A549 (cell line): Measurements from ENCODE around the gene DOK1. TPM values are rescaled to one million over a fixed set of nuclear protein-coding genes. Genes with fewer than 3 reads are reported as not detected.
A peak's percentile ranks its signal among the peaks of the same experiment; 100 is the strongest.

Experiments
- ATAC-seq, 2 experiments: fragments of 200-7000 bp in 1 of 2; fragments of >200 bp in 1 of 2; cut with Nextera tagmentation in 1 of 2; cut with Tn5 transposase in 1 of 2; 3 replicates each; pipeline versions ENCODE4 v1.8.0 to v1.9.1; 2018 to 2020; ENCODE audit warnings: mild to moderate bottlenecking in 1 of 2, moderate library complexity in 1 of 2
- CTCF ChIA-PET: fragments of 300-600 bp; sonication (Branson Sonifier 250); formaldehyde crosslinking; extraction: SDS; loops from one replicate; lab custom pipeline; 2021; ENCODE audit warnings: antibody characterized with exemption, inconsistent platforms; lab: Yijun Ruan, JAX
- POLR2A ChIA-PET: fragments of 350-600 bp; formaldehyde crosslinking; extraction: SDS; loops from one replicate; lab custom pipeline; 2021; ENCODE audit warnings: antibody characterized with exemption, inconsistent platforms; lab: Yijun Ruan, JAX
- DNase-seq, 2 experiments: peaks; one replicate each; pipeline versions ENCODE4 v3.0.0 to v3.0.0-alpha.2; 2011 to 2016; ENCODE audit warnings: low read depth in 1 of 2, low spot score in 1 of 2
- FAIRE-seq: peaks from 2 replicates; lab custom pipeline; 2011; peaks lifted over from hg19 to GRCh38; lab: Jason Lieb, UNC
- H3K27ac ChIP-seq, 2 experiments: fragments of >200 bp; sonication (Bioruptor Twin); formaldehyde crosslinking; 3 replicates each; pipeline ENCODE4 v1.5.1; 2016 to 2017
- H3K4me1 ChIP-seq: fragments of >200 bp; sonication (Bioruptor Twin); formaldehyde crosslinking; 3 replicates; pipeline ENCODE4 v1.6.1; 2016
- H3K4me2 ChIP-seq: fragments of >200 bp; sonication (Bioruptor Twin); formaldehyde crosslinking; 3 replicates; pipeline ENCODE4 v1.6.1; 2016
- H3K4me3 ChIP-seq: fragments of >200 bp; sonication (Bioruptor Twin); formaldehyde crosslinking; 3 replicates; pipeline ENCODE4 v1.5.1; 2016
- H3K9me3 ChIP-seq: fragments of >200 bp; sonication (Bioruptor Twin); formaldehyde crosslinking; 3 replicates; pipeline ENCODE4 v1.6.1; 2016
- BCL3 ChIP-seq: fragments of >200 bp; sonication (Bioruptor Twin); formaldehyde crosslinking; IDR thresholded peaks from 3 replicates; pipeline ENCODE4 v1.6.1; 2016
- CBX2 ChIP-seq: fragments of 200-600 bp; sonication (generic); IDR thresholded peaks from 2 replicates; pipeline ENCODE4 v1.6.1; 2016; ENCODE audit warnings: low read depth, mild to moderate bottlenecking, borderline replicate concordance
- CHD4 ChIP-seq: fragments of 200-600 bp; sonication (generic); IDR thresholded peaks from 2 replicates; pipeline ENCODE4 v1.6.1; 2016; ENCODE audit warnings: antibody characterized with exemption, mild to moderate bottlenecking, borderline replicate concordance
- CTCF ChIP-seq: fragments of >200 bp; sonication (Bioruptor Twin); formaldehyde crosslinking; IDR thresholded peaks from 3 replicates; pipeline ENCODE4 v1.5.1; 2016
- E2F6 ChIP-seq: IDR thresholded peaks from 2 replicates; pipeline ENCODE4 v1.6.1; 2012; ENCODE audit warnings: low read depth, borderline replicate concordance
- EHF ChIP-seq: fragments of 250-450 bp; sonication (Bioruptor Pico); IDR thresholded peaks from 2 replicates; pipeline ENCODE4 v1.5.0; 2020; ENCODE audit warnings: mild to moderate bottlenecking
- FOSL2 ChIP-seq, 2 experiments: fragments of 450-650 bp in 1 of 2; fragments of >200 bp in 1 of 2; sonication (Bioruptor Twin) in 1 of 2; formaldehyde crosslinking; IDR thresholded peaks; 2 replicates each; pipeline versions ENCODE4 v1.5.0 to v1.6.1; 2016 to 2020; ENCODE audit warnings: mild to moderate bottlenecking in 1 of 2, moderate library complexity in 1 of 2
- GATA3 ChIP-seq: IDR thresholded peaks from 2 replicates; pipeline ENCODE4 v1.6.1; 2012; ENCODE audit warnings: borderline replicate concordance
- HDAC2 ChIP-seq: fragments of 200-600 bp; sonication (generic); IDR thresholded peaks from 2 replicates; pipeline ENCODE4 v1.6.1; 2016
- HOXB13 ChIP-seq: fragments of 250-450 bp; sonication (Bioruptor Pico); IDR thresholded peaks from 2 replicates; pipeline ENCODE4 v1.5.0; 2020; ENCODE audit warnings: low read depth, mild to moderate bottlenecking, moderate library complexity
- HOXB5 ChIP-seq: fragments of 250-450 bp; sonication (Bioruptor Pico); IDR thresholded peaks from 2 replicates; pipeline ENCODE4 v1.5.0; 2020; ENCODE audit warnings: mild to moderate bottlenecking, moderate library complexity
- KDM1A ChIP-seq: fragments of 200-600 bp; sonication (generic); IDR thresholded peaks from 2 replicates; pipeline ENCODE4 v1.6.1; 2016; ENCODE audit warnings: low read depth, mild to moderate bottlenecking
- MAFK ChIP-seq: fragments of 450-650 bp; IDR thresholded peaks from 2 replicates; pipeline ENCODE4 v1.6.1; 2014; ENCODE audit not compliant: partially characterized antibody
- NFE2L2 ChIP-seq: fragments of 150-350 bp; conservative IDR thresholded peaks from 2 replicates; pipeline ENCODE4 v1.6.1; 2014; ENCODE audit warnings: low read length
- NR3C1 ChIP-seq: fragments of >200 bp; sonication (Bioruptor Twin); formaldehyde crosslinking; IDR thresholded peaks from 3 replicates; pipeline ENCODE4 v1.6.1; 2017
- PBX3 ChIP-seq: IDR thresholded peaks from 2 replicates; pipeline ENCODE4 v1.6.1; 2012
- PHF8 ChIP-seq: fragments of 200-600 bp; sonication (generic); IDR thresholded peaks from 2 replicates; pipeline ENCODE4 v1.6.1; 2016; ENCODE audit warnings: low read depth, mild to moderate bottlenecking, antibody characterized with exemption, moderate library complexity, borderline replicate concordance
- RAD21 ChIP-seq, 2 experiments: fragments of >200 bp in 1 of 2; sonication (Bioruptor Twin) in 1 of 2; formaldehyde crosslinking in 1 of 2; IDR thresholded peaks in 1 of 2; conservative IDR thresholded peaks in 1 of 2; 2 replicates in 1 of 2; 3 replicates in 1 of 2; pipeline ENCODE4 v1.6.1; 2012 to 2018; ENCODE audit warnings: inconsistent platforms in 1 of 2
- RARB ChIP-seq: fragments of 250-450 bp; sonication (Bioruptor Pico); IDR thresholded peaks from 2 replicates; pipeline ENCODE4 v1.8.0; 2021; ENCODE audit warnings: mild to moderate bottlenecking, moderate library complexity
- RFX5 ChIP-seq: fragments of 450-650 bp; IDR thresholded peaks from 2 replicates; pipeline ENCODE4 v1.7.1; 2014; ENCODE audit warnings: antibody characterized with exemption, mild to moderate bottlenecking, moderate library complexity
- SMC3 ChIP-seq: fragments of >200 bp; sonication (Bioruptor Twin); formaldehyde crosslinking; IDR thresholded peaks from 3 replicates; pipeline ENCODE4 v1.6.1; 2018; ENCODE audit warnings: inconsistent platforms
- SREBF2 ChIP-seq: fragments of 450-650 bp; IDR thresholded peaks from 2 replicates; pipeline ENCODE4 v1.6.1; 2014; ENCODE audit warnings: mild to moderate bottlenecking, moderate library complexity
- TP53 ChIP-seq: fragments of 250-450 bp; sonication (Bioruptor Pico); IDR thresholded peaks from 2 replicates; pipeline ENCODE4 v1.5.0; 2021; ENCODE audit warnings: mild to moderate bottlenecking, moderate library complexity
- USF2 ChIP-seq: fragments of 450-650 bp; IDR thresholded peaks from 2 replicates; pipeline ENCODE4 v1.6.1; 2014; ENCODE audit warnings: antibody characterized with exemption
- ZFP36 ChIP-seq: fragments of 450-650 bp; IDR thresholded peaks from 2 replicates; pipeline ENCODE4 v1.6.1; 2014; ENCODE audit warnings: borderline replicate concordance; ENCODE audit not compliant: partially characterized antibody
- ZNF302 ChIP-seq: fragments of 250-450 bp; sonication (Bioruptor Pico); IDR thresholded peaks from 2 replicates; pipeline ENCODE4 v1.9.0; 2021; ENCODE audit warnings: inconsistent platforms, mild to moderate bottlenecking, moderate library complexity
- WGBS: methylation state at CpG from one replicate; pipeline ENCODE4 v1.1.6; 2017; ENCODE audit errors: missing lambda C conversion rate; 5-methylcytosine and 5-hydroxymethylcytosine counted together
- polyA minus RNA-seq: library from RNA; depleted of rRNA, polyadenylated mRNA; stranded (reverse); fragments of >200 nt; gene quantifications from 2 replicates; pipeline ENCODE4 v1.2.3, GENCODE V29; 2011; rRNA and poly(A)+ RNA removed
- polyA plus RNA-seq, 4 experiments: library from polyadenylated mRNA; depleted of rRNA in 3 of 4; stranded (reverse); fragments of >200 nt; fragmentation: RNase III in 1 of 4; extraction: RNeasy Plus Mini Kit Qiagen cat#74134 plus additional on column Dnase treatment in 1 of 4; gene quantifications; 2 replicates in 3 of 4; 3 replicates in 1 of 4; pipeline ENCODE4 v1.2.3, GENCODE V29; 2011 to 2017

The DOK1 gene
- 3.7 and 4.0 TPM in 2 replicates for polyA plus RNA-seq (2011; rRNA removed)
- polyA plus RNA-seq (2012; cell fraction: cytosol; rRNA removed): 4.3 and 5.2 TPM in 2 replicates
- 9.4 and 10.4 TPM in 2 replicates for polyA plus RNA-seq (2012; cell fraction: nucleus; rRNA removed)
- polyA plus RNA-seq (2017; fragmentation: RNase III; extraction: RNeasy Plus Mini Kit Qiagen cat#74134 plus additional on column Dnase treatment): 3.2 to 5.1 TPM (median 5.0 TPM) in 3 replicates
- 4.5 and 4.9 TPM in 2 replicates for polyA minus RNA-seq

- Histone ChIP-seq H3K9me3 (no peaks in the 10 kb centered on the region), H3K4me1 (peaks cover 14% of the 10 kb centered on the region; the same call in 2 of the 3 replicates), H3K4me2 (peak within 1 kb of the TSS; percentile 76), H3K4me3 (peak within 1 kb of the TSS; percentile 56), H3K27ac (peak within 1 kb of the TSS; percentile 63 to 96)
- ATAC-seq (peak; percentile 73 to 84), DNase-seq (peak; percentile 80), FAIRE-seq (no peak)
- ChIA-PET CTCF (interaction anchor here (1.1 to 8.6 kb wide), 4 partner anchors 10 to 33 kb away, joined by 3 to 63 read pairs (median 11); no protein-coding TSS in a partner anchor), POLR2A (interaction anchor here (0.6 kb wide), 1 partner anchor 34 kb away, joined by 3 read pairs; no protein-coding TSS in a partner anchor)
- TF ChIP-seq E2F6: peak; percentile 35; the same call in 1 of the 2 replicates
- no peak for TF ChIP-seq RARB (CRISPR knock-in tag)
- 0 out of 2 replicates have a peak, but pooled peaks have one; percentile 43 for TF ChIP-seq RFX5
- TF ChIP-seq SREBF2: no peak
- peak; percentile 53; the same call in 1 of the 2 replicates for TF ChIP-seq KDM1A
- TF ChIP-seq PHF8: peak; percentile 70; the same call in 1 of the 2 replicates
- no peak for TF ChIP-seq RAD21 (conservative IDR thresholded peaks at IDR 0.05 in 1 of 2, IDR thresholded peaks at IDR 0.05 in 1 of 2)
- TF ChIP-seq MAFK: peak; percentile 99
- TF ChIP-seq FOSL2 (IDR thresholded peaks at IDR 0.05): no peak
- TF ChIP-seq FOSL2 (CRISPR knock-in tag; IDR thresholded peaks at IDR 0.05): peak; percentile 90
- WGBS: 3% methylated on average over 20 of the region's 73 CpGs
These were observed at the start of gene DOK1, which contains the start of gene LOXL3 for GRCh38 chr2:74553892-74554819. TSS of gene DOK1 (plus strand) at chr2:74554720. CDS start at chr2:74554755, 35 bp downstream. TSS of gene LOXL3 (minus strand) at chr2:74553942. CDS start at chr2:74552634, 1,308 bp downstream.

- Histone ChIP-seq H3K4me1 (peaks cover 33% of the 10 kb centered on the region), H3K27ac (peak overlapping the region in 1 of 2 experiments; percentile 95; a peak in 3 of 6 replicates), H3K4me2 (peak overlapping the region; percentile 94), H3K9me3 (no peaks in the 10 kb centered on the region), H3K4me3 (peak overlapping the region; percentile 78; the same call in 2 of the 3 replicates)
- ChIA-PET POLR2A (interaction anchor here (0.8 to 1.8 kb wide), 2 partner anchors 23 to 24 kb away, joined by 3 to 6 read pairs; partner anchors contain the start of genes AUP1, CCDC142, HTRA2 and TTC31), CTCF (interaction anchor here (0.7 to 15.5 kb wide), 11 partner anchors 9 to 87 kb away, joined by 3 to 184 read pairs (median 5); partner anchors contain the start of genes AUP1, CCDC142, HTRA2 and TTC31)
- DNase-seq (no peak), ATAC-seq (no peak), FAIRE-seq (no peak)
- 90% methylated on average over 14 of the region's 14 CpGs for WGBS
- TF ChIP-seq NFE2L2 (no peak), HOXB5 (CRISPR knock-in tag) (no peak), CTCF (no peak), SREBF2 (no peak), CBX2 (no peak), PBX3 (no peak), ZFP36 (no peak), CHD4 (no peak), EHF (no peak), TP53 (CRISPR knock-in tag) (no peak), USF2 (no peak), NR3C1 (no peak), HOXB13 (no peak), HDAC2 (no peak), ZNF302 (no peak), SMC3 (no peak), BCL3 (no peak), GATA3 (no peak)
These were observed 48.9 kb upstream of the DOK1 start for GRCh38 chr2:74505448-74506246.
